Prostate gland (tissue), 2 donors: Measurements from ENCODE around the gene LNPEP. TPM values are rescaled to one million over a fixed set of nuclear protein-coding genes. Genes with fewer than 3 reads are reported as not detected.

Source experiments
- DNase-seq: peaks from one replicate; pipeline ENCODE4 v3.0.0-alpha.2; 2019; ENCODE audit warnings: low spot score
- H3K27ac ChIP-seq, 2 donors: fragments of 200-600 bp; sonication (generic); 2 replicates each; pipeline ENCODE4 v1.5.1; 2017 to 2019
- H3K27me3 ChIP-seq: fragments of 200-600 bp; sonication (generic); replicated peaks from 2 replicates; pipeline ENCODE4 v1.5.1; 2019; ENCODE audit not compliant: insufficient read depth
- H3K36me3 ChIP-seq, 2 donors: fragments of 200-600 bp; sonication (generic); 1 replicate in 1 of 2; 2 replicates in 1 of 2; pipeline versions ENCODE4 v1.5.1 to v1.8.1; 2017 to 2019
- H3K4me1 ChIP-seq: fragments of 200-600 bp; sonication (generic); replicated peaks from 2 replicates; pipeline ENCODE4 v1.5.1; 2019
- H3K4me3 ChIP-seq, 2 donors: fragments of 200-600 bp; sonication (generic); 2 replicates each; pipeline ENCODE4 v1.5.1; 2017 to 2019
- H3K9me3 ChIP-seq: fragments of 200-600 bp; sonication (generic); 2 replicates; pipeline ENCODE4 v1.5.1; 2017
- POLR2A ChIP-seq: fragments of 450-650 bp; IDR thresholded peaks from one replicate; pipeline ENCODE4 v1.6.1; 2016; ENCODE audit warnings: antibody characterized with exemption, mild to moderate bottlenecking
- POLR2AphosphoS5 ChIP-seq: sonication (generic); formaldehyde crosslinking; IDR thresholded peaks from one replicate; pipeline ENCODE4 v1.6.1; 2017; ENCODE audit warnings: antibody characterized with exemption
- WGBS: methylation state at CpG from one replicate; pipeline ENCODE4 v1.1.5; 2018; 5-methylcytosine and 5-hydroxymethylcytosine counted together
- intact Hi-C: fragments of 100-400 bp; cut with DNase I; formaldehyde crosslinking; loops from one replicate; pipeline ENCODE4 v1.14.2; 2022
- total RNA-seq, 2 donors: library from RNA; depleted of rRNA; stranded (reverse); fragments of >200 nt; gene quantifications; one replicate each; pipeline ENCODE4 v1.1.0, GENCODE V29; 2016
- TF ChIP-seq, protein P1 (sequence below), 4 experiments: fragments of 200-600 bp in 2 of 4; fragments of 450-650 bp in 2 of 4; sonication (generic) in 2 of 4; IDR thresholded peaks; 1 replicate in 3 of 4; 2 replicates in 1 of 4; pipeline ENCODE4 v1.5.1; 2016 to 2019; ENCODE audit warnings: antibody characterized with exemption in 4 of 4, mild to moderate bottlenecking in 2 of 4, moderate library complexity in 2 of 4

Gene LNPEP
- total RNA-seq, 2 donors from 2014 or later: 38.5 to 43.9 TPM

GRCh38 chr5:97049175-97049574 lies 113.3 kb downstream of the LNPEP start:
- no peak for DNase-seq
- H3K36me3 ChIP-seq: no peaks in the 10 kb centered on the region
- intact Hi-C loops: no loop called here
- H3K27me3 ChIP-seq: no peaks in the 10 kb centered on the region
- WGBS: 91% methylated on average over 7 of the region's 7 CpGs
- TF ChIP-seq POLR2A (no peak), POLR2AphosphoS5 (no peak)
- TF ChIP-seq, protein P1, sequence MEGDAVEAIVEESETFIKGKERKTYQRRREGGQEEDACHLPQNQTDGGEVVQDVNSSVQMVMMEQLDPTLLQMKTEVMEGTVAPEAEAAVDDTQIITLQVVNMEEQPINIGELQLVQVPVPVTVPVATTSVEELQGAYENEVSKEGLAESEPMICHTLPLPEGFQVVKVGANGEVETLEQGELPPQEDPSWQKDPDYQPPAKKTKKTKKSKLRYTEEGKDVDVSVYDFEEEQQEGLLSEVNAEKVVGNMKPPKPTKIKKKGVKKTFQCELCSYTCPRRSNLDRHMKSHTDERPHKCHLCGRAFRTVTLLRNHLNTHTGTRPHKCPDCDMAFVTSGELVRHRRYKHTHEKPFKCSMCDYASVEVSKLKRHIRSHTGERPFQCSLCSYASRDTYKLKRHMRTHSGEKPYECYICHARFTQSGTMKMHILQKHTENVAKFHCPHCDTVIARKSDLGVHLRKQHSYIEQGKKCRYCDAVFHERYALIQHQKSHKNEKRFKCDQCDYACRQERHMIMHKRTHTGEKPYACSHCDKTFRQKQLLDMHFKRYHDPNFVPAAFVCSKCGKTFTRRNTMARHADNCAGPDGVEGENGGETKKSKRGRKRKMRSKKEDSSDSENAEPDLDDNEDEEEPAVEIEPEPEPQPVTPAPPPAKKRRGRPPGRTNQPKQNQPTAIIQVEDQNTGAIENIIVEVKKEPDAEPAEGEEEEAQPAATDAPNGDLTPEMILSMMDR (IDR thresholded peaks at IDR 0.05): no peak
- no peaks in the 10 kb centered on the region for H3K9me3 ChIP-seq
- H3K4me3 ChIP-seq: no peak overlapping the region
- H3K4me1 ChIP-seq: no peaks in the 10 kb centered on the region
- no peak overlapping the region for H3K27ac ChIP-seq

- TF ChIP-seq, protein P1 (IDR thresholded peaks at IDR 0.05): no peak
- TF ChIP-seq POLR2AphosphoS5 (no peak), POLR2A (no peak)
- Histone ChIP-seq H3K36me3 (no peaks in the 10 kb centered on the region), H3K4me3 (no peak overlapping the region), H3K27ac (no peak overlapping the region), H3K27me3 (no peaks in the 10 kb centered on the region), H3K9me3 (no peaks in the 10 kb centered on the region), H3K4me1 (no peaks in the 10 kb centered on the region)
- intact Hi-C loops: no loop called here
- 100% methylated on average over 1 of the region's 1 CpG for WGBS
- no peak for DNase-seq
These were observed 120.4 kb downstream of the LNPEP start for GRCh38 chr5:97056263-97056662.

GRCh38 chr5:97062046-97062445 lies 126.2 kb downstream of the LNPEP start:
- no peaks in the 10 kb centered on the region for H3K4me1 ChIP-seq
- DNase-seq: no peak

DNA sequence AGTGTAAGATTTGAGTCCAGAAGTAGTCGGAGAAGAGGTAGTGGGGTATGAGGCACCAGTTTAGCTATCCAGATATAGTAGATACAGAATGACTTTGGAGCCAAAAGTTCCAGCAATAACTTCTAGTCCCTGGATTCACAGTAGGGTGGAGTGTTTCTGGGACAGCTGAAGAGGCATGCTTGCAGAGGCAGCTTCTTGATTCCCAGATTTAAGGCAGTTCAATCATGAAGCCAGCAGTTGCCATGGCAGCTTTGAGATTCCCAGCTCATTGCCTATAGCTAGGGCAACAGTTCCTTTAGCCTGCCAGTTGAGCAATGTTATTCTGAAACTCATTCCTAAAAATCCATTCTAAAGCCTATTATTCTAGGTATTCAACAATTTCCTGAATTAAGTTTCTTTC lies 127.4 kb downstream of the LNPEP start:
- WGBS: 82% methylated on average over 1 of the region's 1 CpG

More at GRCh38 chr5:97062046-97062445, 126.2 kb downstream of the LNPEP start:
- no peaks in the 10 kb centered on the region for H3K9me3 ChIP-seq
- H3K36me3 ChIP-seq: no peaks in the 10 kb centered on the region
- H3K27me3 ChIP-seq: no peaks in the 10 kb centered on the region
- H3K4me3 ChIP-seq: no peak overlapping the region
- H3K27ac ChIP-seq: no peak overlapping the region
- intact Hi-C loops: no loop called here
- WGBS: 75% methylated on average over 8 of the region's 8 CpGs
- no peak for TF ChIP-seq POLR2AphosphoS5
- no peak for TF ChIP-seq POLR2A
- TF ChIP-seq, protein P1 (IDR thresholded peaks at IDR 0.05): no peak

GRCh38 chr5:97065475-97065874 lies 129.6 kb downstream of the LNPEP start:
- no peaks in the 10 kb centered on the region for H3K4me1 ChIP-seq
- TF ChIP-seq POLR2AphosphoS5 (no peak), POLR2A (no peak)
- TF ChIP-seq, protein P1 (IDR thresholded peaks at IDR 0.05): no peak
- no peaks in the 10 kb centered on the region for H3K36me3 ChIP-seq
- no peak overlapping the region for H3K4me3 ChIP-seq
- DNase-seq: no peak
- H3K9me3 ChIP-seq: no peaks in the 10 kb centered on the region
- WGBS: 49% methylated on average over 2 of the region's 2 CpGs
- intact Hi-C loops: no loop called here
- H3K27ac ChIP-seq: no peak overlapping the region
- no peaks in the 10 kb centered on the region for H3K27me3 ChIP-seq

More for the DNA sequence above, 127.4 kb downstream of the LNPEP start:
- Histone ChIP-seq H3K27ac (no peak overlapping the region), H3K36me3 (no peaks in the 10 kb centered on the region), H3K9me3 (no peaks in the 10 kb centered on the region), H3K27me3 (no peaks in the 10 kb centered on the region), H3K4me1 (no peaks in the 10 kb centered on the region), H3K4me3 (no peak overlapping the region)
- intact Hi-C loops: no loop called here
- TF ChIP-seq POLR2A: no peak
- TF ChIP-seq, protein P1 (IDR thresholded peaks at IDR 0.05): no peak
- no peak for TF ChIP-seq POLR2AphosphoS5
- no peak for DNase-seq
